Measurements from ENCODE around the gene THAP6. TPM values are rescaled to one million over a fixed set of nuclear protein-coding genes. Genes with fewer than 3 reads are reported as not detected.
"Not testable (repeated sequence)": the region's sequence is repeated elsewhere in the genome, so short reads cannot be mapped to it uniquely, and the experiment has no call there.

The THAP6 gene
- polyA plus RNA-seq, 1 donor from 2014 or later = 42.9 TPM

- Histone ChIP-seq H3K4me2 (ENCODE audit: low read length) (no peak overlapping the region), H4K20me1 (ENCODE audit: insufficient read depth) (no peaks in the 10 kb centered on the region), H3K9me2 (ENCODE audit: insufficient read depth, low read length) (no peaks in the 10 kb centered on the region), H3K27me3 (ENCODE audit: insufficient read depth, low read depth, low read length) (no peaks in the 10 kb centered on the region), H2AFZ (ENCODE audit: low read depth, low read length) (no peak overlapping the region), H3F3A (ENCODE audit: insufficient read depth, low read length, poor library complexity, severe bottlenecking) (no peaks in the 10 kb centered on the region), H3K27ac (ENCODE audit: low read length) (no peak overlapping the region), H3K9ac (ENCODE audit: low read length) (no peak overlapping the region), H3K36me3 (ENCODE audit: insufficient read depth, low read length) (peaks cover 6% of the 10 kb centered on the region), H3K4me3 (ENCODE audit: low read length) (no peak overlapping the region), H3K9me3 (ENCODE audit: low read length) (no peaks in the 10 kb centered on the region), H3K79me2 (replicated peaks; ENCODE audit: insufficient read depth, low read length) (no peaks in the 10 kb centered on the region)
- TF ChIP-seq TAF1 (IDR thresholded peaks at IDR 0.05; ENCODE audit: low read depth) (no peak), RAD21 (conservative IDR thresholded peaks at IDR 0.05) (no peak), POLR2AphosphoS5 (IDR thresholded peaks at IDR 0.05) (no peak), EZH2 (IDR thresholded peaks at IDR 0.05; ENCODE audit: borderline replicate concordance, insufficient read depth, low read length, poor library complexity, severe bottlenecking) (no peak)
Observed at GRCh38 chr4:75542824-75543223, 28.6 kb downstream of the THAP6 start.

- H3K9ac ChIP-seq (ENCODE audit: low read length); H2AFZ ChIP-seq (ENCODE audit: low read depth, low read length); H3F3A ChIP-seq (ENCODE audit: insufficient read depth, low read length, poor library complexity, severe bottlenecking); H4K20me1 ChIP-seq (ENCODE audit: insufficient read depth); H3K9me2 ChIP-seq (ENCODE audit: insufficient read depth, low read length); H3K79me2 ChIP-seq (replicated peaks; ENCODE audit: insufficient read depth, low read length); H3K27ac ChIP-seq (ENCODE audit: low read length); H3K36me3 ChIP-seq (ENCODE audit: insufficient read depth, low read length); H3K4me2 ChIP-seq (ENCODE audit: low read length); H3K27me3 ChIP-seq (ENCODE audit: insufficient read depth, low read depth, low read length); H3K9me3 ChIP-seq (ENCODE audit: low read length); H3K4me3 ChIP-seq (ENCODE audit: low read length): not testable (repeated sequence)
Observed at GRCh38 chr4:75544220-75544619, 29.9 kb downstream of the THAP6 start.

DNA sequence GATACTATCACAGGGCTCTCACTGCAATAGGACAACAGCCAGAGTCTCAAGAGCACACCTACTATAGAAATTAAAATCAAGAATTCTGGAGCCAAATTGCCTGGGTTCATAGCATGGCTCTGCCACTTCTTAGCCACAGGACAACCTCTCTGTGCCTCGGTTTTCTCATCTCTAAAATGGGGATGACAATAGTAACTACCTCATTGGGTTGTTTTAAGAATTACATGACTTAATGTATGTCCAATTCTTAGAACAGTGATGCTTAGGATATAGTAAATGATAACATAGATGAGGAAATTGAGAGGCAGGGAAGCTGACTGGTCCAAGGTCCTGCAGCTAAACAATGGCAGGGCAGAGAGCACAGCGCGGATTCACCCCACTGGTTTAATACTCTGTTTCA lies 30.6 kb downstream of the THAP6 start:
- Histone ChIP-seq H2AFZ (ENCODE audit: low read depth, low read length) (no peak overlapping the region), H3K9me2 (ENCODE audit: insufficient read depth, low read length) (no peaks in the 10 kb centered on the region), H3K36me3 (ENCODE audit: insufficient read depth, low read length) (peaks cover 6% of the 10 kb centered on the region), H3K79me2 (replicated peaks; ENCODE audit: insufficient read depth, low read length) (no peaks in the 10 kb centered on the region), H4K20me1 (ENCODE audit: insufficient read depth) (no peaks in the 10 kb centered on the region), H3F3A (ENCODE audit: insufficient read depth, low read length, poor library complexity, severe bottlenecking) (no peaks in the 10 kb centered on the region), H3K27me3 (ENCODE audit: insufficient read depth, low read depth, low read length) (no peaks in the 10 kb centered on the region), H3K27ac (ENCODE audit: low read length) (no peak overlapping the region), H3K9me3 (ENCODE audit: low read length) (no peaks in the 10 kb centered on the region), H3K9ac (ENCODE audit: low read length) (no peak overlapping the region), H3K4me2 (ENCODE audit: low read length) (no peak overlapping the region), H3K4me3 (ENCODE audit: low read length) (no peak overlapping the region)
- TF ChIP-seq TAF1 (IDR thresholded peaks at IDR 0.05; ENCODE audit: low read depth) (no peak), RAD21 (conservative IDR thresholded peaks at IDR 0.05) (no peak), CTCF (IDR thresholded peaks at IDR 0.05; ENCODE audit: poor library complexity, severe bottlenecking) (no peak), EZH2 (IDR thresholded peaks at IDR 0.05; ENCODE audit: borderline replicate concordance, insufficient read depth, low read length, poor library complexity, severe bottlenecking) (no peak), EP300 (conservative IDR thresholded peaks at IDR 0.05; ENCODE audit: poor library complexity, severe bottlenecking) (no peak)
- TF ChIP-seq, protein P1, sequence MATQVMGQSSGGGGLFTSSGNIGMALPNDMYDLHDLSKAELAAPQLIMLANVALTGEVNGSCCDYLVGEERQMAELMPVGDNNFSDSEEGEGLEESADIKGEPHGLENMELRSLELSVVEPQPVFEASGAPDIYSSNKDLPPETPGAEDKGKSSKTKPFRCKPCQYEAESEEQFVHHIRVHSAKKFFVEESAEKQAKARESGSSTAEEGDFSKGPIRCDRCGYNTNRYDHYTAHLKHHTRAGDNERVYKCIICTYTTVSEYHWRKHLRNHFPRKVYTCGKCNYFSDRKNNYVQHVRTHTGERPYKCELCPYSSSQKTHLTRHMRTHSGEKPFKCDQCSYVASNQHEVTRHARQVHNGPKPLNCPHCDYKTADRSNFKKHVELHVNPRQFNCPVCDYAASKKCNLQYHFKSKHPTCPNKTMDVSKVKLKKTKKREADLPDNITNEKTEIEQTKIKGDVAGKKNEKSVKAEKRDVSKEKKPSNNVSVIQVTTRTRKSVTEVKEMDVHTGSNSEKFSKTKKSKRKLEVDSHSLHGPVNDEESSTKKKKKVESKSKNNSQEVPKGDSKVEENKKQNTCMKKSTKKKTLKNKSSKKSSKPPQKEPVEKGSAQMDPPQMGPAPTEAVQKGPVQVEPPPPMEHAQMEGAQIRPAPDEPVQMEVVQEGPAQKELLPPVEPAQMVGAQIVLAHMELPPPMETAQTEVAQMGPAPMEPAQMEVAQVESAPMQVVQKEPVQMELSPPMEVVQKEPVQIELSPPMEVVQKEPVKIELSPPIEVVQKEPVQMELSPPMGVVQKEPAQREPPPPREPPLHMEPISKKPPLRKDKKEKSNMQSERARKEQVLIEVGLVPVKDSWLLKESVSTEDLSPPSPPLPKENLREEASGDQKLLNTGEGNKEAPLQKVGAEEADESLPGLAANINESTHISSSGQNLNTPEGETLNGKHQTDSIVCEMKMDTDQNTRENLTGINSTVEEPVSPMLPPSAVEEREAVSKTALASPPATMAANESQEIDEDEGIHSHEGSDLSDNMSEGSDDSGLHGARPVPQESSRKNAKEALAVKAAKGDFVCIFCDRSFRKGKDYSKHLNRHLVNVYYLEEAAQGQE (IDR thresholded peaks at IDR 0.05; ENCODE audit: borderline replicate concordance) = no peak
